Activated CD8-positive, alpha-beta memory T cell treated with anti-CD3 and anti-CD28 coated beads, Interleukin-2, amount 50 U/mL, for 4 hours (primary cell): ENCODE data around the gene PDCD4.

Experiments used
- DNase-seq: peaks from one replicate; pipeline ENCODE4 v3.0.0-alpha.2; 2020

PDCD4 gene

DNA sequence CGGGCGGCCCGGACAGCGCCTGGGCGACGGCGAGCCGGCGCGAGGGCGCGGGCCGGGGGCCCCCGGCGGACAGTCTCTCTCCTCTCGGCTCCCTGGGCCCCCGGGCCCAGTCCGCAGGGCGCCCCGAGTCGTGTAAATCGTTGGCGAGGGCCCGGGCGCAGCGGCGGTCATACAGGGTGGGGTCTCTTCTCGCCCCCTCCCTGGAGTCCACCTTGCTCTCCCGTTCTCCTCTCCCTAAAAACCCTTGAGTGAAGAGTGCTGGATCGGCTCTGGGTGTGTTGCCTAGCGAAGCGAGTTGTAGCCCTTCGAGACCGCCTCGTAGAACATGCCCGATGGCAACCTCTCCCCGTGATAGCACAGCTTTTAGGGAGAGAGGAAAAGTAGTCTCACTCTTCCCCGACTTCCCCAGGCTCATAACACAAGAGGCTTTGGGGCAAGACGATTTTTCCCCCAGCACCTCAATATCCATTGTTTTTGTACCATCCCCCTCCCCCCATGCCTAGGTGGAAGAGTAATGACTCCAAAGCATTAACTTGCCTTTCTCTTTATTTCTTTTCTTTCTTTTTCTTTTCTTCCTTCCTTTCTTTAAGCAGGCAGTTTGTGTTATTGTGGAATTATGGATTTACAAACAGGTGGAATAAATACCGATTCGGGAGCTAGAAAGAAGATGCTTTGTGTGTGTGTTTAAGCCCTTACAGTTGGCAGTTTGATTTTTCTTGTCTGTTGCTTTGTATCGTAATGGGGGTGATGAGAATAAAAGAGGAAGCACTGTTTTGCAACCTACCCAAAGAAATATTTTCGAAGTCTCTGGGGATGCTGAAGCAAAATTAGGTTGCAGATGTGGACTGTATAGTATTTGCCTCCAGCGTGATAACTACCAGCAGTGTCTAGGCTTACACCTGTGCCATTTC is 48.5 kb downstream of the PDCD4 start:
- peak; percentile 19 for DNase-seq

DNA sequence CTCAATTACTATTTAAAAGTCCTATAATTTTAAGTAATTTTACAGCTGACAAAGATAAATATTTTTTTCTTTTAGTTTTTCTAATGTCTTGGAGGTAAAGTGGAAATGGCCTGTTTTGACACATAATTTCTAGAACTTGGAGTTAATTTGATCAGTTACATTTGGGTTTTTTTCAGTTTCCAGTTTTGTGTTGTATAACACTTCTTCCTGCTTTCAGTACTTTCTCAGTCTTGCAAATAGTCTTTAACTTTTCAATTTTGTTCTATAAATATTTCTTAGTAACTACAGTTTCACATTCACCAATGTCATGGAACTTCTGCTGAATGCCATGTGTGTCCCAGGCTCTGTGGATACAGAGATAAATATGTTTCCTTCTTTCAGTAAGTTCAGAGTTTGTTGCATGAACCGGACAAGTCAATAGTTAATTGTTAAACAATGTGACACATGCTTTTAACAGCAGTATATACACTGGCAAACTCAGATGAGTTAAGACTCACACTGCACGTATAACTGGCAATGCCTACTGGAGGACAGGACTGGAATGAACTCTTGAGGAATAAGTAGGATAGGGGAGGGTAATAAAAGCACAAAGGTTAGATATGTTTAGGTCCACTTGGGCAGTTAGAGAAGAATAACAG is 52.2 kb downstream of the PDCD4 start:
- no peak for DNase-seq

DNA sequence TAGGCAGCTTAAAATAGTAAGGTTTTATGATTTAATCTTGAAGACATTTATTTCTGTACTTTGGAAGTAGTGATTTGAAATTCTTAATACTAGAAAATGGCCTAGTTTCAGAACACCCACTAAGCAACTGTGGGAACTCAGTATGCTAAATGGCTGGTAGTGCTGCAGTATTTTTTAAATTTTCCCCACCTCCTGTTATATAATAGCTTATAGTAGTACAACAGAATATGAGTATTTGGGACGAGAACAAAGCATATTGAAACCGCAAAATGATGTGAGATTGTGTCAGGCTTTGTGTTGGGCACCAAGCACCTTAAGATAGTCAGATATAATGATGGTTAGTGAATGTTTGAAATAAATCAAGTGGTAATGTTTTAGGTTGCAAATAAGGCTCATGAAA is 55.7 kb downstream of the PDCD4 start:
- no peak for DNase-seq

DNA sequence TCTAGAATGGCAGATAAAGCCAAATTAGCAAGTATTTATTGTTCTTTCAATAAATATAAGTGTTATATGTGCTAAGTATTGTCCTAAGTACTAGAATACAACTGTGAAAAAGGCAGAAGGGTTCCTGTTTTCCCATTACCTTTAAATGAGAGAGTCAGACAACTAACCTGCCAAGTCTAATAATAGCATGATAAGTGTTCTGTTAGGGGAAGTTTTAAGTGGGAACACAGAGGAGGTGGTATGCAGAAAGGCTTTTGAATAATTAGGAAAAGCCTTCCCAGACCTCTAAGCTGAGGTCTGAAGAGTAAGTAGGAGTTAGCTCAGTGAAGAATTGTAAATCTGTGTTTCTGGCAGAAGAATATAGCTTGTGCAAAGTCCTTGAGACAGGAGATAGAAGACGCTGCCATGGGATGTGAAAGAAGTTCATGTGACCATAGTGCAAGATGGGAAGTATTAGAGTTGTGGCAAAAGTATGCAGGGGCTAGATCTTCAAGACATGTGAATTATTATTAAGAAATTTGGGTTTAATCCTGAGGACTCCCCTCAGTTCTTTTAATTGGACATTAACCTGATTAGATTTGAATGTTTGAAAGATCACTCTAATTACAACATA is 60.1 kb downstream of the PDCD4 start:
- DNase-seq, result no peak

DNA sequence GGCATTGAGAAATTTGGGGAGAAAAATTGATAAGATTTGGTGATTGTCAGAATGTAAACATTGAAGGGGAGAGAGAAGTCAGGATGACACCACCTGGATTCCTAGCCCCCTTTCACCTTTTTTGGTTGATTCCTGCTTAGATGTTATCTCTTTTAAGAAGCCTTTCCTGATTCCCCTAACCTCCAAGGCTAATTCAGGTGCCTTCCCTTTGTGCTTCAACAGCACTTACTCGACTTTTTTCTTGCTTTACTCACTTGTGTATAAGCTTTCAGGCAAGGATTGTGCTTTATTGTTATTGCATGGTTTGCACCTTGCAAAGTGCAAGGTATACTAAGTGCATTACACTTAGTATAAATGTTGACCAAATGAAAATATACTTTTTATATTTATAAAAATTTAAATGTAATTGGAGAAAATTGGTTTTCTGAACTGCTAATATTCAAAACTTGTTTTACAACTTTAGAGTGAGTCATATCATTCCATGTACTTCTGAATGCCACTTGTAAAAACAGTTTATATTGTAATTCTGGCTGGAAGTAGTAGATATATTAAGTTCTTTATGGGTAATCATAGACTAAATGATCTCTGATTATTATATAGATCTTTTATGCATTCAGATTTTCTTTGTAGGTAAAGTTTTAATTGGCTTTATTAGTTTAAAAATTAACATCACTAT is 60.9 kb downstream of the PDCD4 start:
- DNase-seq, result no peak

DNA sequence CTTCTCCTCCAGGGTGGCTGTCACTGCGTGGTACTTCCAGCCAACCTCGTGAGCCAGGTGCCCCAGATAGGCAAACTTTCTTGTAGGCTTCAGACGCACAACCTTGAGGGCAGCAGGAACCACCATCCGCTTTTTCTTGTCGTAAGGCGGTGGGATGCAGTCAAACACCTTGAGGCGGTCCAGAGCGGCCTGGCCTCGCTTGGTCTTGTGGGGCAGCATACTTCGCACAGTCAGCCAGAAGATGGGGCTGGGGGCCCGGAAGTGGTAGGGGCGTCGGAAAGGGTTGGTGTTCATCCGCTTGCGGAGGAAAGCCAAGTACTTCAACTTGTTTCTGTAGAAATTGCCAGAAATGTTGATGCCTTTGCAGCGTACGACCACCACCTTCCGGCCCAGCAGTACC is 65.0 kb downstream of the PDCD4 start:
- no peak for DNase-seq

DNA sequence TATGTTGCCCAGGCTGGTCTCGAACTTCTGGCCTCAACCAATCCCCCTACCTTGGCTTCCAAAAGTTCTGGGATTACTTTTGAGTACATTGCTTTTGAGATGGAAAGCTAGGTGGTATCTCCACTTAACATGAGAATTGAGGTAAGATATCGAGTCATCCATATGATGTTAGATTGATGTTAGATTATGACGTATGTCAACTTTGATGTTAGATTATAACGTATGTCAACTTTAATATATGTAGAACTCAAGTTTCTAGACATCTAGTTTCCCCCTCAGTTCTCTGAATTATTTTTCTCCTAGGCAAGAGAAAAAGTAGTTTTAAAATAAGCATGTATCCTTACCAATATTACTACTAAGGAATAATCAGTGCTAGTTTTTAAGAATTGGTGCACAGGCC is 67.7 kb downstream of the PDCD4 start:
- DNase-seq, result no peak

DNA sequence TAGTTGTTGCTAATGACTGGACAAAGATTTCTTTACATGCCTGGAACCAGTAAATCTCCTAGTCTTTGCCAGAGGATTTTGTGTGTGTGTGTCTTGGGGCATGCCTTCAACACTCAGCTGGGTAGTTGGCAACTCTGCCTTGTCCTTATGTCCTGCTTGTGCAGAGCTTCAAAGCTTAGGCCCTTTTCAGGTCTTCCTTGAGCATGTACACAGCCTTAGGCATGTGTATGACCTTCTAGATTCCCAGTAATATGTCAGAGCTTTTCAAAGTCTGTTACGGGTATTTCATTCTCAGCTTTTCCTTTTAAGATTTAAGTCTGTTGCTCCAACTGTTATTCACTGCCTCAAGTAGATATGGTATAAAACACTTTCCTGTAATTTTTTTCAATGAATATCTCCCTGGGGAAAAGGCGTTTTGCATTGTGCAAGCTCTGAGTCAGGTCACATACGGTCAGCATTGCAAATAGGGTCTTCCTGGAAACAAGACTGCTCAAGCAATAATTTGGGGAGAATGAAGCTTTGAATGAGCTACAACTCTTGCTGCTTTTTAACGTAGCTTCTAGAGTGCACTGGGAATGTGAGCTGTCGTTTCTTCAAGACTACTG is 73.2 kb downstream of the PDCD4 start:
- DNase-seq, result no peak

DNA sequence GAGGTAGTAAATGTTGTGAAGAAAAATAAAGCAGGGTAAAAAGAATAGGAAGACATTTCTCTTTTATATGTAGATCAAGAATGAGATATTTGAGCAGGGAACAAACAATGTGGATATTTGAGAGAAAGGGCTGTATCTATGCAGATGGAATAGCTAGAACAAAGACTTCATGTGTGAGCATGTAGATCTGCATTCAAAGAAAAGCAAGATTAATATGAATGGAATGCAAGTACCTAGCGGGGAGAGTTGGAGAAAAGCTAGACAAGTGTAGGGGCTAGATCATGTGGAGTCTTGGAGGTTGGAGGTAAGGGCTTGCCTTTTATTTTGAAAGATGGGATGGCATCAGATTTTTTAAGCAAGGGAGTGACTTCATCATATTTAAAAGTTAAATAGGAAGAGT is 74.8 kb downstream of the PDCD4 start:
- DNase-seq, result no peak

DNA sequence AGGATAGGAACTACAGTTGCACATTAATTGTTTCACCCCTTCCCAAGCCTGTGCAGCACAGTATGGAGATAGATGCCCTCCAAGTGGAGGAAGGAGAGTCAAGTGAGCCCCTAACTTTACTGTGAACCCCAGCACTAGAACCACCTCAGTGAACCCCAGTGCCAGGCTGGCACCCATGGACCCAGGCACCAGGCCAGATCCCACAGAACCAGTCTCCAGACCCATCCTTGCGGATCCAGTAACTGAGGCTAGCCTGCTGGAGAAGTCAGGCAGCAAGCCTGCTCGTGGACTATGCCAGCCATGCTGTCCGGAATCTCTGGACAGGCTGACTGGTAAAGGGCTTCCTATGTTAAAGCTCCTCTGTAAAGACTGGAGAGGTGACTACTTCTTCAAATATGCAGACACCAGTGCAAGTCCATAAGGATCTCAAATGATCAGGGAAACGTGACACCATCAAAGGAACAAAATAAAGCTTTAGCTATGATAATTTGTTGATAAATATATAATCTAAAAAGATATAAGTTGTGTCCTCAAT is 75.4 kb downstream of the PDCD4 start:
- DNase-seq, result no peak
